Right cardiac atrium (tissue), 5 donors: Measurements from ENCODE around the gene RALGAPA2. TPM values are rescaled to one million over a fixed set of nuclear protein-coding genes. Genes with fewer than 3 reads are reported as not detected.

Experiments
- ATAC-seq, 2 donors: fragments of 200-7000 bp; cut with Tn5 transposase; one replicate each; pipeline versions ENCODE4 v1.8.0 to v1.9.1; 2020; ENCODE audit warnings: moderate library complexity in 2 of 2, mild to moderate bottlenecking in 1 of 2
- DNase-seq, 3 donors: peaks; one replicate each; pipeline ENCODE4 v3.0.0-alpha.2; 2020
- H3K27ac ChIP-seq: one replicate; pipeline ENCODE4 v1.5.1; 2013; ENCODE audit warnings: mild to moderate bottlenecking, low read length, control low read depth, moderate library complexity
- H3K27me3 ChIP-seq: one replicate; pipeline ENCODE4 v1.6.1; 2013; ENCODE audit not compliant: control insufficient read depth, insufficient read depth
- H3K4me1 ChIP-seq: one replicate; pipeline ENCODE4 v1.6.1; 2013; ENCODE audit warnings: low read length; ENCODE audit not compliant: control insufficient read depth, insufficient read depth
- H3K4me3 ChIP-seq: one replicate; pipeline ENCODE4 v1.5.1; 2013; ENCODE audit warnings: low read length, control low read depth
- H3K9me3 ChIP-seq: one replicate; pipeline ENCODE4 v1.6.1; 2013; ENCODE audit warnings: low read length; ENCODE audit not compliant: control insufficient read depth
- WGBS: extraction: QIAGEN DNeasy Blood & Tissue Kit; methylation state at CpG from one replicate; pipeline ENCODE4 v1.1.7; 2013; 5-methylcytosine and 5-hydroxymethylcytosine counted together
- intact Hi-C, 4 donors: fragments of 100-400 bp; cut with DNase I; formaldehyde crosslinking; loops; one replicate each; pipeline versions ENCODE4 v1.11.0 to v1.14.0; 2022 to 2023
- polyA plus RNA-seq: library from polyadenylated mRNA; stranded (reverse); fragments of 200-250 nt; gene quantifications from one replicate; pipeline ENCODE4 v1.2.3, GENCODE V29; 2013
- total RNA-seq, 4 donors: library from RNA; stranded (reverse); fragmentation: NEBNext Ultra II Directional; extraction: Animal tissue kit (Norgen Biotek cat#: 25700); gene quantifications; one replicate each; pipeline ENCODE4 v1.2.1, GENCODE V29; 2021
- donor health status: healthy with polysubstance abuse.
- donor health status: DM: no; HTN: yes; CAD: no.
- donor health status: DM: no; HTN: no; CAD: no.
- donor health status: DM: no; HTN: yes; CAD: no; lungs with severe emphysema.
- donor health status: DM: yes; HTN: yes; CAD: no.

The RALGAPA2 gene
- total and polyA plus RNA-seq, 5 donors, result 7.2 to 32.1 (median 25.8) TPM

- Histone ChIP-seq H3K4me3 (no peak overlapping the region), H3K9me3 (no peaks in the 10 kb centered on the region), H3K27me3 (peaks cover 3% of the 10 kb centered on the region), H3K4me1 (no peaks in the 10 kb centered on the region), H3K27ac (no peak overlapping the region)
- intact Hi-C loops, result no loop called here
- DNase-seq (no peak), ATAC-seq (no peak)
- 78% methylated on average over 3 of the region's 3 CpGs for WGBS
Measured at GRCh38 chr20:20353576-20353975, 358.9 kb downstream of the RALGAPA2 start.

GRCh38 chr20:20344476-20344875 lies 368.0 kb downstream of the RALGAPA2 start:
- Histone ChIP-seq H3K27ac (no peak overlapping the region), H3K9me3 (no peaks in the 10 kb centered on the region), H3K4me3 (no peak overlapping the region), H3K4me1 (no peaks in the 10 kb centered on the region), H3K27me3 (no peaks in the 10 kb centered on the region)
- intact Hi-C loops, result no loop called here
- WGBS, result 81% methylated on average over 4 of the region's 4 CpGs
- DNase-seq (no peak), ATAC-seq (no peak)

GRCh38 chr20:20343932-20344331 lies 368.5 kb downstream of the RALGAPA2 start:
- H3K4me3 ChIP-seq, result no peak overlapping the region
- H3K27ac ChIP-seq, result no peak overlapping the region
- intact Hi-C loops, result no loop called here
- 56% methylated on average over 7 of the region's 7 CpGs for WGBS
- H3K9me3 ChIP-seq, result no peaks in the 10 kb centered on the region
- no peaks in the 10 kb centered on the region for H3K4me1 ChIP-seq
- DNase-seq, result no peak
- ATAC-seq, result no peak
- no peaks in the 10 kb centered on the region for H3K27me3 ChIP-seq
